Calu3 (cell line): Measurements from ENCODE around the gene GPR15. TPM values are rescaled to one million over a fixed set of nuclear protein-coding genes. Genes with fewer than 3 reads are reported as not detected.

Experiments
- BruUV-seq: library from RNA; stranded (reverse); fragments of 400-500 nt; replicated peaks from 2 replicates; lab custom pipeline; 2021; lab: Mats Ljungman, UMichigan
- CTCF ChIA-PET: fragments of 300-600 bp; sonication (Branson Sonifier 250); formaldehyde crosslinking; loops from one replicate; lab custom pipeline; 2022; ENCODE audit warnings: antibody characterized with exemption; lab: Charles Lee
- DNase-seq: peaks from one replicate; pipeline ENCODE4 v3.0.0; 2022
- H3K27ac Mint-ChIP-seq: one replicate; pipeline ENCODE4 v1.8.0; 2022; ENCODE audit warnings: mixed read lengths; ENCODE audit not compliant: unreplicated experiment
- H3K27me3 Mint-ChIP-seq: one replicate; pipeline ENCODE4 v1.8.0; 2022; ENCODE audit warnings: mixed read lengths; ENCODE audit not compliant: unreplicated experiment
- H3K36me3 Mint-ChIP-seq: one replicate; pipeline ENCODE4 v1.8.0; 2022; ENCODE audit warnings: mild to moderate bottlenecking, moderate library complexity, mixed read lengths; ENCODE audit not compliant: insufficient read depth, unreplicated experiment
- H3K4me1 Mint-ChIP-seq: one replicate; pipeline ENCODE4 v1.8.0; 2022; ENCODE audit warnings: mild to moderate bottlenecking, low read depth, mixed read lengths; ENCODE audit not compliant: unreplicated experiment
- H3K4me3 Mint-ChIP-seq: one replicate; pipeline ENCODE4 v1.8.0; 2022; ENCODE audit warnings: mild to moderate bottlenecking, low read depth, moderate library complexity, mixed read lengths; ENCODE audit not compliant: unreplicated experiment
- H3K9me3 Mint-ChIP-seq: one replicate; pipeline ENCODE4 v1.8.0; 2022; ENCODE audit warnings: low read depth, mixed read lengths; ENCODE audit not compliant: unreplicated experiment
- intact Hi-C: fragments of 100-400 bp; cut with micrococcal nuclease; formaldehyde crosslinking; loops from one replicate; pipeline ENCODE4 v1.10.0; 2022; ENCODE audit not compliant: unreplicated experiment
- total RNA-seq: library from RNA; stranded (reverse); gene quantifications from 2 replicates; pipeline ENCODE4 v1.2.3, GENCODE V29; 2022
- TF ChIP-seq, protein P1 (sequence below): fragments of 200-600 bp; IDR thresholded peaks from one replicate; pipeline ENCODE4 v1.8.0; 2022; ENCODE audit warnings: antibody characterized with exemption; ENCODE audit not compliant: unreplicated experiment

The GPR15 gene
- total RNA-seq, 1 experiment from 2014 or later = not detected

DNA sequence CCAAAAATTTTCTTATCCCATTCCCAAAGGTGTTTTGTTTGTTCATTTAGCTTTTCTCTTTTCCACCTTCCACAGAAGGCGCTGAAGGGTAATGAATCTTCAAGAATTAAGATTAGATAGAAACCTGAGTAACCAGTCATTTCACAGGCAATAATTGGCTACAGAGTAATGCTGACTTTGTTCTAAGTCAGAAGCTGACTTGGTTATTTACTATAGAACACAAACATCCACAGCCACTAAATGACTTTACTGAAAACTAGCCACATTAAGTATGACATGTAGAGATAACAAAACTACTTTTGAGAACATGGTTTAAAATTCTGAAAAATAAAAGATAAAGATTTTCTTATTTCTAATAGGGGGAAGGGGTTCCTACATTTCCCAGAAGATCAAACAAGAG lies 16.8 kb upstream of the GPR15 start:
- H3K4me1 Mint-ChIP-seq = peaks cover 11% of the 10 kb centered on the region
- no peak overlapping the region for H3K4me3 Mint-ChIP-seq
- no peaks in the 10 kb centered on the region for H3K27me3 Mint-ChIP-seq
- BruUV-seq = no TSS peak
- no peaks in the 10 kb centered on the region for H3K9me3 Mint-ChIP-seq
- DNase-seq = no peak
- intact Hi-C loops = no loop called here
- CTCF ChIA-PET = no interaction called here
- TF ChIP-seq, protein P1, sequence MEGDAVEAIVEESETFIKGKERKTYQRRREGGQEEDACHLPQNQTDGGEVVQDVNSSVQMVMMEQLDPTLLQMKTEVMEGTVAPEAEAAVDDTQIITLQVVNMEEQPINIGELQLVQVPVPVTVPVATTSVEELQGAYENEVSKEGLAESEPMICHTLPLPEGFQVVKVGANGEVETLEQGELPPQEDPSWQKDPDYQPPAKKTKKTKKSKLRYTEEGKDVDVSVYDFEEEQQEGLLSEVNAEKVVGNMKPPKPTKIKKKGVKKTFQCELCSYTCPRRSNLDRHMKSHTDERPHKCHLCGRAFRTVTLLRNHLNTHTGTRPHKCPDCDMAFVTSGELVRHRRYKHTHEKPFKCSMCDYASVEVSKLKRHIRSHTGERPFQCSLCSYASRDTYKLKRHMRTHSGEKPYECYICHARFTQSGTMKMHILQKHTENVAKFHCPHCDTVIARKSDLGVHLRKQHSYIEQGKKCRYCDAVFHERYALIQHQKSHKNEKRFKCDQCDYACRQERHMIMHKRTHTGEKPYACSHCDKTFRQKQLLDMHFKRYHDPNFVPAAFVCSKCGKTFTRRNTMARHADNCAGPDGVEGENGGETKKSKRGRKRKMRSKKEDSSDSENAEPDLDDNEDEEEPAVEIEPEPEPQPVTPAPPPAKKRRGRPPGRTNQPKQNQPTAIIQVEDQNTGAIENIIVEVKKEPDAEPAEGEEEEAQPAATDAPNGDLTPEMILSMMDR = no peak
- H3K27ac Mint-ChIP-seq = no peak overlapping the region
- H3K36me3 Mint-ChIP-seq = peaks cover 12% of the 10 kb centered on the region

DNA sequence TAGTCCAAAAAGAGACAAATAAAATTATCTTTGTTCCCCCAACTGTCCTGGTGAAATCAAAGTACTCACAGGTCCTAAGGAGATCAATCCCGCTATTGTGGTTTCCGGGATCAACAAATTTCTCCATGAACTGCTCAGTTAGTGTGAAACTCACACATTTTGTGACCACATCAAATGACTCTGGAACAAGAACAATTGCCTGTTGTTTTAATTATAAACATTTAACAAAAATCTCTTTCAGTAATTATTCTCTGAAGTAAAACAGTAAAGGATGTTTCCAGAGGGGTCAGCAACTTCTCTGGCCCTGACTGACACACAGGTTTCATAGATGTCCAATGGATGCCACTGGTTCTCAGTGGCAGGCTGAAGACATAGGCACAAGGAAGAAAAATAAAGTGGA lies 13.0 kb upstream of the GPR15 start:
- peaks cover 29% of the 10 kb centered on the region for H3K4me1 Mint-ChIP-seq
- no peak for DNase-seq
- H3K27ac Mint-ChIP-seq = no peak overlapping the region
- no peak overlapping the region for H3K4me3 Mint-ChIP-seq
- CTCF ChIA-PET = no interaction called here
- intact Hi-C loops = no loop called here
- H3K9me3 Mint-ChIP-seq = no peaks in the 10 kb centered on the region
- H3K27me3 Mint-ChIP-seq = no peaks in the 10 kb centered on the region
- TF ChIP-seq, protein P1 = no peak
- no TSS peak for BruUV-seq
- peaks cover 31% of the 10 kb centered on the region for H3K36me3 Mint-ChIP-seq

DNA sequence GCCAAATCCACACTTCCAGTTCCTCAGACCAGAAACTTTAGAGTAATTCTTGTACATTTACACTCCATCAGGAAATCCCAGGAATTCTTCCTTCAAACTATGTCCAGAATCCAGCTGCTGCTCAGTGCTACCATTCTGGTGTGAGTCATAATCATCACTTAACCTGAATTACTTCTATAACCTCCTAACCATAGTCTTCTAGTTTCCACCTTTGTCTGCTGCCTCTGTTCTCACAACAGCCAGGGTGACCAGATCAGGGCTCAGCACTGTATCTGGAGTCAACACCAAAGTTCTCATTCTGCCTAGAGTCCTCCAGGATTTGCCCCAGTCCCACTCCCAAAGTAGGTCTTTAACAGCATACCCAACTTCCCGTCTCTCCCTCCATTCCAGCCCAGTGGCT lies 12.4 kb upstream of the GPR15 start:
- CTCF ChIA-PET = no interaction called here
- H3K4me3 Mint-ChIP-seq = no peak overlapping the region
- H3K27me3 Mint-ChIP-seq = no peaks in the 10 kb centered on the region
- H3K4me1 Mint-ChIP-seq = peaks cover 29% of the 10 kb centered on the region
- H3K27ac Mint-ChIP-seq = no peak overlapping the region
- no peaks in the 10 kb centered on the region for H3K9me3 Mint-ChIP-seq
- no peak for DNase-seq
- no TSS peak for BruUV-seq
- TF ChIP-seq, protein P1 = no peak
- peaks cover 31% of the 10 kb centered on the region for H3K36me3 Mint-ChIP-seq
- intact Hi-C loops = no loop called here

DNA sequence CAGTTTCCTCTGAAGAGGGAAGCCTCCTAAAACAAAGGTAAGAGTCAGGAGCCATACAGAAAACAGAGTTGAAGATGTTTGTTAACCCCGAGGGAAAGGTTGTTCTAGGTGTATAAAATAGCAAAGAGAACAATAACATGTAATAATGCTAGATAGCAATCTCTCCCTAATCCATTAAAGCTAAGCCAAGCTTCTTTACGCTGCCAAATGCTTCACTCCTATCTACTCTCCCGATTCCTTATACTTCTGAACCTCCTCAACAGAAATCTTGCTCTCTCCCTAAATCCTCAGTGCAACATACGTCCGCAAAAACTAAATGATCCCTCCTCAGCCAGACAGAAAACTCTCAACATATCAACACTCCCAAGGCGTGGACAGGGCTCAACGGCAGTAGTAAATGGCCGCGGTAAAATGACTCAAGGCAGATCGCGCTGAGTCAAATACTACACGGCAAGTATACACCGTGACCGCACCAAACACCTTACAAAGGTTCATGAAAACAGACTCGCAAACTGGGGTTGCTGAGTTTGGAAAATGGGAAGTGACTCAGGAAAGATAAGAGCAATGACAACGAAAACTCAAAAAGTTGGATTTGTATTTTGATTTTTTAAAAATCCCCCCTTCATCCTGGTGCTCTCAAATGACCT lies 9.8 kb upstream of the GPR15 start:
- TF ChIP-seq, protein P1 = no peak
- CTCF ChIA-PET = interaction anchor here (0.5 to 1.6 kb wide), 3 partner anchors 14 to 149 kb away, joined by 4 to 6 read pairs (median 4); no protein-coding TSS in a partner anchor
- intact Hi-C loops = no loop called here
- BruUV-seq = TSS peak; percentile 53
- Mint-ChIP-seq H3K27me3 (no peaks in the 10 kb centered on the region), H3K4me3 (peak overlapping the region; percentile 89), H3K27ac (peak overlapping the region; percentile 82), H3K4me1 (peaks cover 29% of the 10 kb centered on the region), H3K9me3 (no peaks in the 10 kb centered on the region), H3K36me3 (peaks cover 21% of the 10 kb centered on the region)
- peak; percentile 33 for DNase-seq
